ENCODE data around the gene MYO5B.

MYO5B gene

GRCh38 chr18:50177294-50177992 lies 17.5 kb downstream of the MYO5B start:
- H3K27ac Mint-ChIP-seq, result no peak overlapping the region
- H3K36me3 Mint-ChIP-seq, result peaks cover 0 to 3% of the 10 kb centered on the region in 2 donors
- no peaks in the 10 kb centered on the region for H3K4me1 Mint-ChIP-seq
- ATAC-seq (replicated peaks), result no peak
- no peak for DNase-seq
- no peak overlapping the region for H3K4me3 Mint-ChIP-seq
- H3K9me3 Mint-ChIP-seq, result peaks cover 2% of the 10 kb centered on the region in 2 donors
- H3K27me3 Mint-ChIP-seq, result peaks cover 25 to 34% of the 10 kb centered on the region in 2 donors

- Mint-ChIP-seq H3K27ac (no peak overlapping the region), H3K9me3 (peaks cover 2 to 3% of the 10 kb centered on the region in 2 donors)
- no peak for ATAC-seq (replicated peaks)
Observed at GRCh38 chr18:50172367-50172766, 22.6 kb downstream of the MYO5B start.

GRCh38 chr18:50171406-50171805 lies 23.5 kb downstream of the MYO5B start:
- Mint-ChIP-seq H3K27me3 (peaks cover 6 to 14% of the 10 kb centered on the region in 2 donors), H3K4me3 (no peak overlapping the region), H3K36me3 (peaks cover 0 to 3% of the 10 kb centered on the region in 2 donors), H3K9me3 (peaks cover 2 to 3% of the 10 kb centered on the region in 2 donors), H3K4me1 (no peaks in the 10 kb centered on the region), H3K27ac (no peak overlapping the region)
- ATAC-seq (replicated peaks), result no peak
- DNase-seq, result no peak

More at GRCh38 chr18:50172367-50172766, 22.6 kb downstream of the MYO5B start:
- Mint-ChIP-seq H3K36me3 (peaks cover 0 to 3% of the 10 kb centered on the region in 2 donors), H3K4me3 (no peak overlapping the region), H3K27me3 (peaks cover 14 to 16% of the 10 kb centered on the region in 2 donors), H3K4me1 (no peaks in the 10 kb centered on the region)
- no peak for DNase-seq

- peaks cover 16 to 23% of the 10 kb centered on the region in 2 donors for H3K27me3 Mint-ChIP-seq
- no peaks in the 10 kb centered on the region for H3K4me1 Mint-ChIP-seq
- DNase-seq, result no peak
- no peak overlapping the region for H3K4me3 Mint-ChIP-seq
- no peak overlapping the region for H3K27ac Mint-ChIP-seq
- peaks cover 2 to 3% of the 10 kb centered on the region in 2 donors for H3K9me3 Mint-ChIP-seq
- H3K36me3 Mint-ChIP-seq, result peaks cover 0 to 3% of the 10 kb centered on the region in 2 donors
- ATAC-seq (replicated peaks), result no peak
Observed at GRCh38 chr18:50170004-50170403, 24.9 kb downstream of the MYO5B start.

GRCh38 chr18:50169149-50169548 lies 25.8 kb downstream of the MYO5B start:
- H3K27ac Mint-ChIP-seq, result no peak overlapping the region
- DNase-seq, result no peak
- no peaks in the 10 kb centered on the region for H3K4me1 Mint-ChIP-seq

GRCh38 chr18:50167966-50168365 lies 27.0 kb downstream of the MYO5B start:
- no peaks in the 10 kb centered on the region for H3K4me1 Mint-ChIP-seq
- peaks cover 2 to 3% of the 10 kb centered on the region in 2 donors for H3K9me3 Mint-ChIP-seq
- DNase-seq, result no peak
- H3K27ac Mint-ChIP-seq, result no peak overlapping the region
- H3K36me3 Mint-ChIP-seq, result peaks cover 0 to 3% of the 10 kb centered on the region in 2 donors
- ATAC-seq (replicated peaks), result no peak
- peaks cover 29% of the 10 kb centered on the region in 2 donors for H3K27me3 Mint-ChIP-seq
- H3K4me3 Mint-ChIP-seq, result no peak overlapping the region

More at GRCh38 chr18:50169149-50169548, 25.8 kb downstream of the MYO5B start:
- Mint-ChIP-seq H3K27me3 (peaks cover 22 to 27% of the 10 kb centered on the region in 2 donors), H3K4me3 (no peak overlapping the region), H3K36me3 (peaks cover 0 to 3% of the 10 kb centered on the region in 2 donors), H3K9me3 (peaks cover 2 to 3% of the 10 kb centered on the region in 2 donors)
- ATAC-seq (replicated peaks), result no peak

- Mint-ChIP-seq H3K27ac (no peak overlapping the region), H3K36me3 (no peaks in the 10 kb centered on the region), H3K4me1 (no peaks in the 10 kb centered on the region), H3K9me3 (no peaks in the 10 kb centered on the region), H3K4me3 (no peak overlapping the region), H3K27me3 (peaks cover 28 to 30% of the 10 kb centered on the region in 2 donors)
- no peak for DNase-seq
- no peak for ATAC-seq (replicated peaks)
Observed at GRCh38 chr18:50166901-50167300, 28.0 kb downstream of the MYO5B start.

- ATAC-seq (replicated peaks) (no peak), DNase-seq (no peak)
- H3K9me3 Mint-ChIP-seq, result no peaks in the 10 kb centered on the region
- H3K36me3 Mint-ChIP-seq, result no peaks in the 10 kb centered on the region
- H3K27ac Mint-ChIP-seq, result no peak overlapping the region
- no peak overlapping the region for H3K4me3 Mint-ChIP-seq
- H3K27me3 Mint-ChIP-seq, result peaks cover 47 to 51% of the 10 kb centered on the region in 2 donors
- H3K4me1 Mint-ChIP-seq, result no peaks in the 10 kb centered on the region
Observed at GRCh38 chr18:50163505-50163904, 31.4 kb downstream of the MYO5B start.

- no peaks in the 10 kb centered on the region for H3K4me1 Mint-ChIP-seq
- H3K36me3 Mint-ChIP-seq, result no peaks in the 10 kb centered on the region
- H3K27ac Mint-ChIP-seq, result no peak overlapping the region
- DNase-seq, result no peak
- H3K9me3 Mint-ChIP-seq, result no peaks in the 10 kb centered on the region
- no peak overlapping the region for H3K4me3 Mint-ChIP-seq
- no peak for ATAC-seq (replicated peaks)
- H3K27me3 Mint-ChIP-seq, result peaks cover 48 to 50% of the 10 kb centered on the region in 2 donors
Observed at GRCh38 chr18:50162486-50163304, 32.3 kb downstream of the MYO5B start.

- peaks cover 0 to 2% of the 10 kb centered on the region in 2 donors for H3K9me3 Mint-ChIP-seq
- no peak for ATAC-seq (replicated peaks)
- H3K4me1 Mint-ChIP-seq, result no peaks in the 10 kb centered on the region
- peaks cover 51 to 54% of the 10 kb centered on the region in 2 donors for H3K27me3 Mint-ChIP-seq
- no peaks in the 10 kb centered on the region for H3K36me3 Mint-ChIP-seq
- no peak overlapping the region for H3K27ac Mint-ChIP-seq
- no peak for DNase-seq
- H3K4me3 Mint-ChIP-seq, result no peak overlapping the region
Observed at GRCh38 chr18:50161597-50162205, 33.2 kb downstream of the MYO5B start.

- Mint-ChIP-seq H3K36me3 (no peaks in the 10 kb centered on the region), H3K4me1 (no peaks in the 10 kb centered on the region), H3K27ac (no peak overlapping the region), H3K27me3 (peaks cover 39 to 40% of the 10 kb centered on the region in 2 donors), H3K4me3 (no peak overlapping the region), H3K9me3 (peaks cover 0 to 2% of the 10 kb centered on the region in 2 donors)
- ATAC-seq (replicated peaks) (no peak), DNase-seq (no peak)
Observed at GRCh38 chr18:50159654-50160046, 35.3 kb downstream of the MYO5B start.

- ATAC-seq (replicated peaks), result no peak
Observed at GRCh38 chr18:50158866-50159653, 35.9 kb downstream of the MYO5B start.

GRCh38 chr18:50155406-50155805 lies 39.5 kb downstream of the MYO5B start:
- no peaks in the 10 kb centered on the region for H3K4me1 Mint-ChIP-seq
- H3K9me3 Mint-ChIP-seq, result peaks cover 0 to 3% of the 10 kb centered on the region in 2 donors
- no peak overlapping the region for H3K27ac Mint-ChIP-seq
- ATAC-seq (replicated peaks) (no peak), DNase-seq (no peak)
- no peaks in the 10 kb centered on the region for H3K36me3 Mint-ChIP-seq
- no peak overlapping the region for H3K4me3 Mint-ChIP-seq
- H3K27me3 Mint-ChIP-seq, result peaks cover 16 to 17% of the 10 kb centered on the region in 2 donors

More at GRCh38 chr18:50158866-50159653, 35.9 kb downstream of the MYO5B start:
- Mint-ChIP-seq H3K27ac (no peak overlapping the region), H3K9me3 (peaks cover 0 to 2% of the 10 kb centered on the region in 2 donors), H3K4me1 (no peaks in the 10 kb centered on the region), H3K4me3 (no peak overlapping the region), H3K36me3 (no peaks in the 10 kb centered on the region), H3K27me3 (peaks cover 38 to 39% of the 10 kb centered on the region in 2 donors)
- no peak for DNase-seq

GRCh38 chr18:50154420-50154819 lies 40.5 kb downstream of the MYO5B start:
- H3K9me3 Mint-ChIP-seq, result peaks cover 0 to 3% of the 10 kb centered on the region in 2 donors
- no peak overlapping the region for H3K4me3 Mint-ChIP-seq
- ATAC-seq (replicated peaks) (no peak), DNase-seq (no peak)
- no peaks in the 10 kb centered on the region for H3K4me1 Mint-ChIP-seq
- H3K27me3 Mint-ChIP-seq, result peaks cover 10 to 11% of the 10 kb centered on the region in 2 donors
- H3K36me3 Mint-ChIP-seq, result no peaks in the 10 kb centered on the region
- no peak overlapping the region for H3K27ac Mint-ChIP-seq

All from stimulated activated naive B cell treated with anti-CD40 and anti-IgM and Interleukin-4, amounts not matched to agents 10 μg/mL and 1 μg/mL and 100 μg/mL, for 72 hours (primary cell).